TTC549 (cell line): ENCODE measurements around the gene CYP39A1.

Experiments used
- FAIRE-seq: peaks from 2 replicates; lab custom pipeline; 2012; peaks lifted over from hg19 to GRCh38; lab: Jason Lieb, UNC

CYP39A1 gene

DNA sequence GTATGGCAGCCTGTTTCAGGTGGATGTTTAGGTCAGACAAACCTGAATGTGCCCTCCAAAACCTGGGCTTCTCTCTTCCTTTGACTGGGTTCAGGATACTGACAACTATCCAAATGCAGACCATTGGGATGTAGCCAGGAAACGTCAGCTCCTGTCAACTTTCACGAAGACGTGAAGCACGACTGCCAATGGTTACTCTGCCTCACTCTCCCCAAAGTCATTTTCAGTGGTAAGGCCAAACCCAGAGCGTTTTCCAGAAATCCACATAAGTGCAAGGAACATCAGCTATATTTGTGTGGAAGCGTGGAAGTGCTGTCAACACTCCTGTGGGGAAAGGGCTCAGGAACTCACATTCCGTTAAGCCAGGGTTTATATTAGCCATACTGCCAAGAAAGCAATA, 141.3 kb downstream of the CYP39A1 start:
- FAIRE-seq, result no peak

DNA sequence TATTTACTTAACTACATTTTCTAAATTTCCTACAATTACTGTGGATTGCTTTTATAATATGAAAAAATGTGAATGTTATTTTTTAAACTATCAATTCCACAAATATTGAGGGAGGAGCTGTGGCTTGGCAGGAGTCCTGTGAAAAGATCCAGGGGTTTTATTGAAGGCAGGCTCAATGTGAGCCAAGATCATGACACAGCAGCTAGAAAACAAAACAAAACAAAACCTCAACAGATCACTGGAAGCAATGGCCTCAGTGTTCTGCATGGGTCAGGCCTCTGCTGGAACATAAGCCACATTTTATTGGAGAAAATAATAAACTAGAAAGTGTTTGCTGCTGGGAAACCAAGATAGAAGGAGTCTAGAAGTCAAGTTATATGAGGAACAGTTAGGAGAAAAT, 142.0 kb downstream of the CYP39A1 start:
- no peak for FAIRE-seq

DNA sequence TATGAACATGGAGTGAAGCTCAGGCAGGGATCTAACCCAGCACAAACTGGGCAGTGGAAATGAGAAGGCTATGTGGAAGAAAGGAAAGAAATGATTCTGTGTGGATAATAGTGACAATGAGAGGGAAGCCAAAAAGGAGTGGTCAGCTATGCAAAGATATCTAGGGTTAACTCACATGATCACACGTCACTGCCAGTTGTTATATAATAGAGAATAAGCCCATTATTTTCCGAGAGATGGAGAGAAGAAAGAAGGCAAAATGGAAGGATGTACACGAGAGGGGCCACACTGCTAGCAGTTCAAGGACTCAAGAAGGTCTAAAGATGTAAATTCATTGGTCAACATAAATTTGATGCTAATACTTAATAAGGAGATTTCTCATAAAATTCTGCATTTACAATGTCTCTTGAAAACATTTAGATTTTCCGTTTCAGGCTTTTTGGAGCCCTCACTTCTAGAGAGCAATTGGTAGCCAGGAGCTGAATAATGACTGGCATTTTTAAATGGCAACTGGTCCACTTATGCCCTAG, 142.6 kb downstream of the CYP39A1 start:
- no peak for FAIRE-seq

DNA sequence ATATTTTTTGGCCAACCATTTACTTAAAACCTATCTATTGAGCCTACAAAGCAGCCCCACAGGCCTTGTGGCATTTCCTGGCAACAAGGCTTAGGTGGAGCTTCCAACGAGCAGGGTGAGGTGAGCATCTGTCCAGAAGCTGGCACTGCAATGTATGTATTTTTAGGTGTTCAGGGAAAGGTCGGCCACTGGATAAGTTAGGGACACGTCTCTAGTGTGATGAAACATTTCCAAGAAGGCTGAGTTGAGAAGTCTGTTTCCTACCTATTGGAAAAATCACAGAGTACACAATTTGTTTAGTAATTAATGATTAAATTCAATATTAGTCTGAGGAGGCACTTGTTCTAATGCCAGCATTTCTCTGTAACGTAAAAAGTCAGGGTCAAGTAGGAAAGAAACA, 143.6 kb downstream of the CYP39A1 start:
- FAIRE-seq, result no peak

DNA sequence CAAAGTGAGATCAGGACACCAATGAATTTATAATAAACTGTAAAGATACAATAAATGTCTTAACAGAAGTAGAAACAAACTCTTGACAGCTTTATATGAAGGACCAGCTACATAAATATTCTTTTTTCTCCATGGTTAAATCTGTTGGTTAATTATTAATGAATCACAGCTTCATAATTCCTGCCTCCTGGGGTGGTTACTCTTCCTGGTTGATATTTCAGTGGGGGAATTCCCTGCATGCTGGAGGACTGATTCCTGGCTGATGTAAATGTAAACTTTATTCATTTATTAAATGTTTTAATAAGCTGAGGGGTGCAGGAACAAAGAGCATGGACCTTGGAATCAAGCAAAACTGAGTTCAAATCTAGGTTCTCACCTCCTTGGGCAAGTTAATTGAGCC, 145.2 kb downstream of the CYP39A1 start:
- FAIRE-seq, result no peak

DNA sequence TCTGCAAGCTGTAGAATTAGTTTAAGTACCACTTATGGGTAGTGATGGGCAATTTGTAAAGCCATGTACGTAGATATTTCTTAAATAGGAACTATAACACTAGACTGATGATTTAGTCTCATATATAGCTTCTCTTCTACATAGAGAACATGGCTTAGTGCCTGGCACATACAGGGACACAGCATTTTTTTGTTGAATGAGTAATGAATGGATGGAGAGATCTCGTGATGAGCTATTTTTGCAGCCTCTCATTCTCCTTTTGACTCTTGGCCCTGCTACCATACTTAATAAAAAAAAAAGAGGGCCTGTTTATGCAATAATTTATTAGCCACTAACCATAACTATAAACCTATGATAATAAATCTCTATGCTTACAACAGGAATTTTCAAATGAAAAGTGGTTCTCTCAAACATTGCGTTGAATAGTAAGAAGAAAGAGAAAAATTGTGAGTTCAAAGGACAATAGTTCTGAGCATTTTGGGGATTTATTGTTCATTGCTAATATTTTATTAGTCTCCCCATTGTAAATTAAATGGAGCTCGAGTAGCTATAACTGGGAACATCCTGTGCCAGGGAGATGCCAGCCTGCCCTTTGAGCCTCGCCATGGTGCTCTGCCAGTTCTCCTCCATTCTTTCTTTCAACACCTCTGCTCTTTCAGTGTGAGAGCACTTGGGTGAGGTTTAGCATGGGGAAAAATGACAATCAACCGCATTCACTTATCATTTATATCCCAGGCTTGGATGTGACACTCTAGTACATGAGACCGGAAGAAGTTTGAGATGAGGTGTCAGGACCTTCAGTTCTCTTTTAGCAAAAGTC, 146.7 kb downstream of the CYP39A1 start:
- no peak for FAIRE-seq

DNA sequence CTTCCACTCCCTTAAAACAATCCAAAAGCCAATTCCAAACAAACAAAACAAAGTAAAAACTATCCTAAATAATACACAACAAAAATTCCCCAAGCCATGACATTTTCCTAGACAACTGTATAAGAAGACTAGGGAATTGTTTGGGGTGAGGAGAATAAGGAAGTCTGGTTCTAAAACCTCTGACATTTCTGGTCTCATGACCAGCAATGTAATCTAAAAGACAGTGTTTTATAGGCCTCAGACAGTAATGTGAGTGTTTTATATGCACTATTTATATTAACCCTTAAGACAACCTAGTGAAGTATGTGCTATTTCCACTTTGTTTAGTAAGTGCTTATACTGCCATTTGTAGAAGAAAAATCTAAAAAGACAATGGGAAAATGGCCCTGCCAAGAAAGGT, 148.4 kb downstream of the CYP39A1 start:
- FAIRE-seq, result no peak

DNA sequence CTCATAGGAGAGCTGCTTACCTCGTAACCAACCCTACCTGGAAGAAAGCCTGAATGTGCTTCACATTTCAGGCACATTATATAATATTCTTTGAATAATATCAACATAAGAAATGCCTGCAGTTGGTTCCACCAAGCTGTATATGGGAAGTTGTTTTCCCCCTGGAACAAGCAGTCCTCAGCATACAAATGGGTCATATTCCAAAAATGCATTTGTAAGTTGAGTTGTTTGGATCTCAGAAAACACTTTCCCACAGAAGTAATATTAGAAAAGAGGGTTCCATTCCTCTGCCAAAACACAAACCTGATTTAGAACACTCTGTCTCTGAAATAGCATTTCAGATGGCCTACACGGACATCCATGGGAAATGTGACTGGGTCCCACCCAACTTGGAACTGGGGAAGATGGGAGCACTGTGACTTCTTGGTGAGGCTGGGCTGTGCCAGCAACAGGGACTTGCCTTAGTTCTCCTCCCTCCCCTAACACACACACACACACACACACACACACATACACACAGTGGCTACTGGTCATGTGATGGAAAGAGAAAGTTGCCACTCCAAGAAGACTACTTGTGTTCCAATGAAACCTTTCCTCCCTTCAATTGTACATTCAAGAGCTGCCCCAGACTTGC, 150.0 kb downstream of the CYP39A1 start:
- no peak for FAIRE-seq

DNA sequence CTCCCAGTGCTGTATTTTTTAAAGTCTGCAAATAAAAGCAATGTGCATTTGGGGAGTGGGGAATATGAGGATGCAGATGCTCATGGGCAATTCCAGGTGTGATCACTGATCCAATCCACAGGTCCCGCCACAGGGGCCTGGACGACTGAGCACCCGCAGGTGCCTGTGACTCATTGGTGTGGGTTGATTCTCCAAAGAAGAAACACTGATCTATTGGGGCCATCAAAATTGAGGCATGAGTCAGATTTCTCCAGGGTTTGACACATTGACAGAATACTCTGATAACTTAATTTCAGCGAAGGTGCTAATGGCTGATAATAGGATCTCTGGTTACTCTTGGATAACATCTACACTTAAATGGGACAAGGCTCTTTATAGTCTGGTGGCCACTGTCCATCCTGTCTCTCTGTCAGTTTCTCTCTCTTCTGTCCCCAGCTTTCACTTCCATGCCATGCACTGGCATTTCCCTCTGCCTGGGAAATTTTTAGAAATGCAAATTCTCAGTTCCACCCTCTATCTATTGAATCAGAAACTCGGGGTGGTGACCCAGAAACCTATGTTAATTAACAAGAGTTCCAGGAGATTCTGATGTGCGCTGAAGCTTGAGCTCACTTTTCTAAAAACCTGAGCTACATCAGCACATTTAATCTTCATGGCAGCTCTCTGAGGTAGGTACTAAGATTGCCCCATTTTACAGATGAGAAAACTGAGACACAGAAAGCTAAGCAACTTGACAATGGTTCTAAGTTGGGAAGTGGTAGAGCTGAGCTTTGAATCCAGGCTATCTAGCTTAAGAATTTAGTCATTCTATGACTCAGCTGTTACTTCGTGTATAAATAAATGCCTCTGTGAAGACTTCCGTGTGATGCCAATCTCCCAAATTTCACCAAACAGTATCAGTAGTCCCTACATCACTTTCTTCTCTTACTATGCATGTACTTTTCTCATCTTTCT, 151.2 kb downstream of the CYP39A1 start:
- FAIRE-seq, result no peak

DNA sequence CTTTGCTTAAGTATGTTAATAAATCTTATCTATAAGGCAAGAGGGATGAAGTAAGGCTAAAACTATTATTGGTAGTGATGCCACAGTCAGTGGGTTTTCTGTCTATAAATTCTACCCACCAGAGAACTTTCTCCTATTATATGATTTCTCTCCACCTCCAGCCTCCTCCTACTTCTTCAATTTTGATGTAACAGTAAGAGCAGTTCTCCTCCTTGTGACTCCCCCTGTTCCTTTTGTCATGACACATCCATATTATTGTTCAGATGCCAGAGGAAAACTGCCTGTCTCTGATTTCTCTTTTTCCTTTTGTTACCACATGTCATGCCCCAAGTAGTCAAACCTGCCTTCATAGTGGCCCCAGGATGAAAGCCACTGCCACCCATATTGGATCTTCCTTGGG, 152.2 kb downstream of the CYP39A1 start:
- FAIRE-seq, result no peak
